CD4-positive, alpha-beta T cell treated with Interferon gamma for 1 hour (primary cell): ENCODE results near the gene SDHAF2.
"Not testable (repeated sequence)": the region's sequence is repeated elsewhere in the genome, so short reads cannot be mapped to it uniquely, and the experiment has no call there.

Source experiments
- DNase-seq: peaks from one replicate; pipeline ENCODE4 v3.0.0-alpha.2; 2020

Gene SDHAF2

DNA sequence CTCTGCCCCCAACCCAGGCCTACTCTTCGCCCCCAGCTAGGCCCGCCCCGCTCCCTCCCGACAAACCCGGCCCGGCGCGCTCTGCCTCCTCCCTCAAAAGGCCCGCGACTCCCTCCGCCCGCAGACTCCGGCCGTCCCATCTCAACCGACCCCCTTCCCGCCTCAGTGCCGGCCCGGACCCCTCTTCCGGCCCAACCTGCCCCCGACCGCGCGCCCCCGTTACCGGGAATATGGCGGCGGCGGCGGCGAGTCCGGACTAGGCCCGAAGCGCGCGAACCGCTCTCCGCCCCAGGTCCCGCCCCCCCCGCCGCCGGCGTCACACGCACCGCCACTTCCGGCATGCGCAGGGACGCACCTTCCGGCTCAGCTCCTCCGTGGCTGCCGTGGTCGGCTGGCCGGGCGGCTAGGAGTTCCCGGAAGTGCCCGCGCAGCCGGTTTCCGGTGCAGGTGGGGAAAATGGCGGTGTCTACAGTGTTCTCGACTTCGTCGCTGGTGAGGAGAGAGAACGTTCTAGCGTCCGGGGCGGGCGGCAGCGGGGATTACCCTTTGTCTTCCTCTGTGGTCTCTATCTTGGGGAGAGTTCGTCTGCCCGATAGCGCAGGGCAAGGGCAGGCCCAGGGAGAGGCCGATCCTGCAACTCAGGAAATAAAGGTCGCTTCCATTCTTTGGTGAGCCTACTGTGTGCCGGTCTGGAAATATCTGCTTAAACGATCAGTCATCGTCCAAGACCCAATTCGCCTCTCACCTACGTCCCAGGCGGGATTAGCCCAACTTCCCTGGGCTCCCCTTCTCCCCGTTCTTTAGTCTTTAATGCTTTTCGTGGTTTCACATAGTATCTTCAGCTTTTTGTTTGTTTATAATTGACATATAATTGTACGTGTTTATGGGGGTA is at the start of gene SDHAF2, which contains the start of gene CPSF7:
SDHAF2 (plus strand) TSS at position 434 of the 892 bp plus-strand sequence; CDS start at position 457, 23 bp downstream.
CPSF7 (minus strand) TSS at position 285 of the 892 bp plus-strand sequence. CDS start 740 bp downstream, outside the sequence.
- peak; percentile 97 for DNase-seq

DNA sequence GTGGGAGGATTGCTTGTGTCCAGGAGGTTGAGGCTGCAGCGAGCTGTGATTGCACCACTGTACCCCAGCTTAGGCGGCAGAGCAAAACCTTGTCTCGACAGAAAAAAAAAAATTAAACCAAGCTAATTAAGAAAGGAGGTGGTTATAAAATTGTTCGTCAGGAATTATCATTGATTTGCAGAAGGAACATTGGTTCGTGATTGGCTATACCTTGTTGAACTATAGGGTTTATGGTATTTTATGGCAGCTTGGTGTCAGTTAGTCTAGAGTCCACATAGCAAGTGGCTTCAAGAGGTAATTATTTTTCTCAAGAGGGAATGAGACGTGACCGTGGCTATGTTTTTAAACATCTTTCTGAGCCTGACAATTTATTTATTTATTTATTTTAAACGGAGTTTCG is 49.0 kb upstream of the SDHAF2 start:
- DNase-seq, result no peak

DNA sequence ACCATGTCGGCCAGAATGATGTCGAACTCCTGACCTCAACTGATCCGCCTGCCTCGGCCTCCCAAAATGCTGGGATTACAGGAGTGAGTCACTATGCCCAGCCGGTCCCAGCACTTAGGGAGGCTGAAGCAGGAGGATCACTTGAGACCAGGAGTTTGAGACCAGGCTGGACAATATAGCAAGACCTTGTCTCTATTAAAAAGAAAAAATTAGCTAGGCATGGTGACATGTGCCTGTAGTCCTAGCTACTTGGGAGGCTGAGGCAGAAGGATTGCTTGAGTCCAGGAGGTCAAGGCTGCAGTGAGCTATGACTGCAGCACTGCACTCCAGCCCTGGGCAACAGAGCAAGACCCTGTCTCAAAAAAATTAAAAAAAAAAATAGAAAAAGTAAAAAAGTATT is 46.1 kb upstream of the SDHAF2 start:
- DNase-seq, result not testable (repeated sequence)

DNA sequence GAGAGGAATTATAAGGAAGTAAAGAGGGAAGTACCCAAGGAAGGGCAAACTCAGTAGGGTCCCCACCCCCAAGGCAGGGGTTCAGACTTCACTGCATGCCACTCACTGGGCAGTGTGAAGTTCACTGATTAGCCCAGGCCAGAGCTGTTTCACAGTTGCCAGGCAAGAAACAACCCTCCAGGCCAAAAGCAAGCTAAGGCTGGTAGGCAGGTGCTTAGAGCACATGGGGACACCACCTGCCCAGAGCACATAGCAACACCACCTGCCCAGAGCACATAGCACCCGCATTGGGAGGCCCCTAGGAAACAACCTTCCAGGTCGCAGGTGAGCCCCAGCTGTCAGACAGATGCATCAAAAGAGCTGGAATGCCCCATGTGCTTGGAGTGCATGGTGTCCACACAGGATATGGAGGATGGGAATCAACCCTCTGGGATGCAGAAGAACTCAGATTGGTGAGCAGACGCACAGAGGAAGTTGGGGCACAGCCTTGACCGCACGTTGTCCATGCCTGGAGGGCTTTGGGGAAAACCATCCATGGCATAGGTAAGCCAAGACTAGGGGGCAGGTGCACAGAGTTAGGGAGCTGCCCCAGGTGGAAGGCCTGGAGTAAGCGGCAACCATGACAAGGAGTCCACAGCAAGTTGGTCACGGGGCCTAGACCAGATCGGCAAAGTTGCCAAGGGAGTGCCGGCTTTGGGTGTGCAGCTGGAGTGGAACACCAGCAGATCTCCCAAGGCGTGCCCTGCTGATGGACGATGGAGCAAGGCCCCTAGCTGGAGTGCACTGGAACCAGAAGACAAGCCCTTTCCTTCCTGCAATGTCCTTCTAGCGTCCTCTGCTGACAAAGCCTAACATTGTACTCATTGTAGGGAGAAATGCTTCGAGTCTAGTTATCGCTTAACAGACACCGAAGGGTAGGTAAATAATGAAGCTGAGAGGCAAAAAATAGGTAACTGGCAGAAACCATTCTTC is 45.4 kb upstream of the SDHAF2 start:
- DNase-seq, result no peak

DNA sequence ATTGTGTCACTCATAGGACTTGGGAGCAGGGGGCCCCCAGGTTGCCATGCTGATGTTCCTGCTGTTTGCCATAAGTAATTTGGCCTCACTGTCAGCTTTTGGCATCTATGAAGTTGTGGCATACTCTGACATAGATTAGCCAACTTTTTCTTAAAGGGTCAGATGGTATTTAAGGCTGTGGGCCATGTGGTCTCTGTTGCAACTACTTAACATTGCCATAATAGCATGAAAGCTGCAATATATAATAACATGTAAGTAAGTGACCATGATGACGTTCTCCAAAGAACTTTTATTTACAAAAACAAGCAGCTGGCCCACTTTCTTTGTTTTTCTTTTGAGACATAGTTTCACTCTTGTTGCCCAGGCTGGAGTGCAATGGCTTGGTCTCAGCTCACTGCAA is 39.8 kb upstream of the SDHAF2 start:
- no peak for DNase-seq

DNA sequence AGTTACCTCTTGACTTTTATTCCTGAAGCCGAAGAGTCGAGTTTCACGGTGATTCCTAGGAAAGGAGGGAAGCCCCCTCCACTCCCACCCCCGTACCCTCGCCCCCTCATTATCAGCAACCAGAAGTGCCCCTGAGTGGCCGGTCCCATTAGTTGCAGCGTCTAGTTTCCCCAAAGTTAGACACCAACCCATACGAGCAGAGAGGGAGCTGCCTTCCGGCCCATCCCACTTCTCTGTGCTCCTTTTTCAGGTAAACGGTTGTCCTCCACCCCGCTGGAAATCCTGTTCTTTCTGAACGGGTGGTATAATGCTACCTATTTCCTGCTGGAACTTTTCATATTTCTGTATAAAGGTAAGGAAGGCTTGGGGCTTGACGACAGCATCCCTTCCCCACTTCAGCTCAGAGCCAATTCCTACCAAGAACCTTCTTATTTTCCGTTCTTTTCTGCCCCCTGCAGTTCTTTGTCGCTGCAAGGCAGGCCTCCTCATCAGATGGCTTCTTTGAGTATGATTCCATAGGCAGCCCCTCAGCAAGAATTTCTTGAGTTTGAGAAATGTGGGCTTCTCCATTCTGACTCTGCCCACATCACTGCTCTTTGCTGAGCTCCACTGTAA is 36.8 kb upstream of the SDHAF2 start:
- DNase-seq, result no peak

DNA sequence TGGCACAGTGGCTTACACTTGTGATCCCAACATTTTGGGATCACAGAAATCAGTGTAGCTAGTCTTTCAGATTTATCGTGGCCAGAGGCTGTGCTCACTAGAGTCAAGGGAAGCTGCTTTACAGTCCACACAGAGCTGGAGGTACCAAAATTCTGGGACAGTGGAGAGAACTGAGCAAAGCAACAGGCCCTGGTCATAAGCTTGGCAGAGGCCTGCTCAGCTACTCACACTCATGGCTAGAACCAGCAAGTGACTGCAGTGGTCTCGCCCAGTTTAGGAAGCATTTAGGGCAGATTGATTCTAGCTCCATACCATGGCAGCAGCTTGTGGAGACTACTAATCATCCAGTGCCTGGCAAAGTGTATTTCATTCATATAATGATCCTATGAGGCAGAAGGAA is 28.8 kb upstream of the SDHAF2 start:
- no peak for DNase-seq

DNA sequence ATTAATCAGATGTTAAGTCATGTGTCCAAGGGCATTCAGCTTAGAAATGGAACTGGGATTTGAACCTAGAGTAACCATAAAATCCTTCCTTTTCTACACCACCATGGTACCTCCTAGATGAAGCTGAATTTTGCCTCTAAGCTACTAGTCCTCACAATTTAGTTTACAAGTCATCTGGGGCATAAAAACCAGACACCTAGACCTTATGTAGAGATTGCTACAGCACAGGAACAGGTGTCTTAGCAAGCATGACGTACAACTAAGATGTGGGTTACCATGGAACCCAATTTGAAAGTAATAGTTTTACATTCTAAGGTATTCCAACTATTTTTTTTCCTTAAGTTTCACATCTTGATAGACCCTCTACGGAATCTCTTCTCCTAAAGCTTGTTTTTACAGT is 28.4 kb upstream of the SDHAF2 start:
- DNase-seq, result no peak

DNA sequence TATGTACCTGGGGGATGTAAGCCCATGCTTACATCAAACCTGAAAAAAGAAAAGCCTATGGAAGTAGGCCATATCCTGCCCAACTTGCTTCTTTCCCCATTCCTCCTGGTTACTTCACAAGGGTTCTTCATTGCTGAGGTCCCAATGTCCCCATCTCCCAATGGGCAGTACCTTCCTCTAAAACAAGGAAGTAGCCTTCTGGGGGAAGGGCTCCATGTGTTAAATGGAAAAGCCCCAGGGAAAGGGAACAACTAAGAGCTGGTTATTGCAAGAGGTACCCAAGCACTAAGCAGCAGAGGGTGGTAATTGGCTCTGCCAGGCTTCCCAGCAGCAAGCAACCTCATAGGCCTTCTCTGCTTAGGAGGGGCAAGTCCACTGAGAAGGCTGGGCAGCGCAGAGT is 26.3 kb upstream of the SDHAF2 start:
- no peak for DNase-seq

DNA sequence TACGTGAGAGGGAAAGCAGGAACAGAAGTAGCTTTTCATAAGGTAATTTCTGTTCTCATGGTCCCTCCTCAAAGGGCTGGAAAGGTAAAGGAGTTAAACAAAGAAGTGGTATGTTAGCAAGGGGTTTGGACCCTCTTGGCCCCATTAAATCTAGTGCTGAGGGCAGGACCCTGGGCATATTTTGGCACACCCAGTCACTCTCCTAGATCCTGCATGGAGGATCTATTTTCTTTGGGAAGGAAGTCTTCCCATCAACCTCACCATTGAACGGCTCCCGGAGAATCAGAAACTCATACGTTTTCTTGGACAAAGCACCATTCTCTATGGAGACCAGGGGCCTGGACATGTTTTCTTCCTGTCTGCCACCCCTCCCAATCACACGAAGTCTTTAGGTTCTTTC is 25.8 kb upstream of the SDHAF2 start:
- no peak for DNase-seq

DNA sequence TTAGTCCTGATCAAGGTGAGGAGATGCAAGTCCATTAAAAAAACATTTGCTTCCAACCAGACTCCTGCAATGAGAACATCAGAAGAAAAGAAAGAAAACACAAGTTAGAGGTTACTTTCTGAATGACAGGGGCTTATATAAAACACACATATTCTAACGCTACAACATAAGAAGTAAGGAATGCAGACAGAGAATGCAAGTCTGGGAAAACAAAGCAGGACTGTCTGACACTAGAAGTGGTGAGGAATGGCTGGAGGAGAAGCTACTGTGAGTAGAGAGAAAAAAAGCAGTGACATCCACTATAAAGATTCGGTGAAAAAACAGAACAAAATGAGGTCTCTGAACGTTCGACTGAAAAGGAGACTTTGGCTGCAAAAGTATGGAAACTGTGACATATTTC is 25.3 kb upstream of the SDHAF2 start:
- no peak for DNase-seq

DNA sequence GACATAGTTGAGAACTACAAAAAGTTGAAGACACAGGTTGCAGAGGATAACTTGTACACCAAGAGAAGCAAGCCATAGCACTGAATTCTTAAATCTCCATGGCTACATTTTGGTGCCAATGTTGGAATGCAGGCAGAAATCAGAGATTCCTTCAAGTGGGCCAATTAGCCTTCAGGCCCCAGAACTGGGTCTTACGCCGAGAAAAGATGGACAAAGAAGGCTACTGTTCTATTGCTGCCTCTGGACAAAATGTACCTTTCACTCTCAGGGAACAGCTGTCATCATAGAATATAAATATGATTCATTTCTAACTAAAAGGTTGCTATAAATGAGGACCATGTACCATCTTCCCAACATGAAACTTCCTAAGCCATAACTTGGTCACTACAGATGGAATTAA is 23.9 kb upstream of the SDHAF2 start:
- no peak for DNase-seq

DNA sequence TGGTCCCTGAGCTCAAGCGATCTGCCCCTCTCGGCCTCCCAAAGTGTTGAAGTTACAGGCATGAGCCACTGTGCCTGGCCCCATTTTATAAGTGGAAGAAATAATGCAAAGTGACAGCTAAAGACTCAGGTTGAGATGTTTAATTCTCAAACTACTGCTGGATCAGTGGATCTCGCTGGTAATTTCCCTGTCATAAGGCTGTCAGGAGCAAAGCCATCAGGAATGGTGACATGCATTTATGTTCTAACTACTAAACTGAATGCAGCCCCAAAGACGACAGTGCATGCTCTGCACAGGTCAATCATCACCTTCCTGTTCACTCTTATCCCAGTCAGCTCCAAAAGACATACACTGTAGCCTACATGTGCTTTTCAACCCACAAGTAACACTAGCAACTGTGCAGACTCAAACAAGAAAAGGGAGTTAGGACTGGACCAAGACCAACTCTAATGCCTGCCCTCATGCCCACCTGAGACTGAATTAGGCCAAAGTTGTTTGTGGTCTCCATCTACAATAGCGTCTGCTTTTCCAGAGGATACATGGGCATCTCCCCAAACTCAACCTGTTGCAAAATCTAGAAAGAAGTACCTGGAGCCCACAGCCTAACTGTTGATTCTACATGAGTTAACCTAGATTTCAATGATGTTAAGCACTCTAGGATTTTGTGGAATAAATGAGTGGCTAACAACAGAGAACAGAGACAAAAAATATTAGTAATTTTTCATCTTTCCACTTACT is 22.8 kb upstream of the SDHAF2 start:
- no peak for DNase-seq

DNA sequence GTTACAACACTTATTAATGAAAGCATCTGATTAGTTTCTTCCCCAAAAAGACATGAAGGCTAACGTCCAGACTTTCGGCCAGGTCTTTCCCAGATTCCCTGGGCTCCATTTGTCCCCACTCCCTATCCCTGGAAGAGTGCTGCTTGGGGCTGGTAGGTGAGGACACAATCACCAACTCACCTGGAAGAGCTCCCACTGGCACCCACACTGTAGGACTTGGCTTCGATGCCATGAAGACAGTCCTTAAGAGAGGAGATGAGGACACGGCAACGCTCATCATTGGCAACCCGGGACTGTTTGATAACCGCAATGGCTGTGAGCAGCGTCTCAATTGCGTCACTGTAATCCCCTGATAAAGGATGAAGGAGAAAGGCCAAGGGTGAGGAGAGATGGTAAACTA is 18.3 kb upstream of the SDHAF2 start:
- DNase-seq, result no peak

DNA sequence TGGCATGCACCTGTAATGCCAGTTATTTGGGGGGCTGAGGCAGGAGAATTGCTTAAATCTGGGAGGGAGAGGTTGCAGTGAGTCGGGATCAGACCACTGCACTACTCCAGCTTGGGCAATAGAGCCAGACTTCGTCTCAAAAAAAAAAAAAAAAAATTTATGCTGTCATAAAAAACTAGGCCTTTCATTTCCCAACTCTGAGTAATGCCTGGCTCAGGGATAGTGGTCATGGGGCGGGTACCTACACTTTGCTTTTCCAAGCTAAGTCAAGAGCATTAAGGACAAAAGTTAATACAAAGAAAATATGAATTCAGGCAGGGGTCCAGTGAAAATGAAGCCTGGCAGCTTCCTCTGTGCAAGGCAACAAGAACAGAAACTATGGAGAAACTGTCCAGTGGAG is 16.4 kb upstream of the SDHAF2 start:
- DNase-seq, result no peak

DNA sequence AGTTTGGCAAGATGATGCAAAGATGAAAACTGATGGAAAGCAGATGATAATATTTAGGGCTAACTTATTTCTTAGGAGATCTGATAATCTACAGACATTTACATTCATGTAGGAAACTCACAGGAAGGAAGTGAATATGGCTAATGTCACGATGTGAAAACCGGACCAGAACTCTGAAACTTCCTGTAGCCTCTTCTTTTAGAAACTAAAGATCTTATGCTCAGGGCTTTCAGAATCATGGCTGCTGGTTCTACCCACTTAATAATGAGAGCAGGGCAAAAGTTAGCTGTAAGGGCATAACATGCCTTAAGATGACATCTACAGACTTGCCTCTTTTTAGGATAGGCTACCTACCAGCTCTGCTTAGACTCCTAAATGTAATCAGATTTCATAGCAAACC is 15.4 kb upstream of the SDHAF2 start:
- no peak for DNase-seq

DNA sequence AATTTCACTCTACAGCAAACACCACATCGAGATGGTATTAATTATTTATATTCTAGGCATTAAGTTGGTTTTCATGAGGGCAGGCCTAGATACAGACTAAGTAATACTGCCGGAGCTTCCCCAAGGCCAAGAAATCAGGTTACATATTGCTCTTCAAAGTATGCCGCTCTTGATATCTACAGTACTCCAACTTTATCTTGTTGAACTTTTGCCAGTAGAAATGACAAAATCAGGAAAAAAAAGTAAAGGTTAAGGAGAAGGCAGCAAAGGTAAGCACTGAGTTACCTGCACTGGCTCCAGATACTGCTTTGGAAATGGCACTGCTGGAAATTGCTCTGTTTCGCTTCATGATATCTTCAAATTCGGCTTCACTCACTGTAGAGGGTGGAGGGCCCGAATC is 14.5 kb upstream of the SDHAF2 start:
- DNase-seq, result no peak

DNA sequence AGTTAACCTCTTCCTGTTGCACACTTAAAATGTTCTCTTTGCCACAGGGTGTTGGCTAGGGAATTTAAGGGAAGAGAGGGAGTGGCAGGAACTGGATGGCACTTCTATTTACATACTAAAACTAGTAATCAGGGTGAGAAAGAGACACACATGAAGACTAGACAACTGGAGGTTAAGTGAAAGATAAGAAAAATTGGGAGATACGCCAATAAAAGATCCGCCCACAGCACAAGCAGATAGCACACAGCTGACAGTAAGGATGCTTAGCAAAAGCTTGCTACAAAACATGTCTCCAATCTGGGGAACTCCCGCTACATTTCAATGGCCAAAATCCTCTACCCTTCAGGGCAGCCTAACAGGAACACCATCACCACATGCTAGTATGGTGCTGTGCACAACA is 13.0 kb upstream of the SDHAF2 start:
- no peak for DNase-seq

DNA sequence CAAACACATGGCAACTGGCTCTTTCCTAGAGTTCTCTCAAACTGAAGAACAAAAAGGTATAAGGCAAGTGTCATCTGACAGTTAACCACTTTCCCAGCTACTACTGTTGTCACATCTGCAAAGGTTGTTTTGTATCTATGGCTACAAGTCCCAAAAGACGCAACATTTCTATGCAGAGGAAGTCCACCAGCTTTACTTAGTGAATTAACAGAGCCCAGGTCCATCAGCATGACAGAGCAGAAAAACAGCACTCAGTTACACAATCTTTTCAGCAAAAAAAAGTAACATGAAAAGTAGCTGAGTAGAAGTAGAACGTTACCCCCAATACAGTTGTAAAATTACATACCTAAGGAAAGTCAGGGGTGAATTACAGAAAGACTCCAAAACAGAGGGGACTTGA is 12.3 kb upstream of the SDHAF2 start:
- DNase-seq, result peak; percentile 18

DNA sequence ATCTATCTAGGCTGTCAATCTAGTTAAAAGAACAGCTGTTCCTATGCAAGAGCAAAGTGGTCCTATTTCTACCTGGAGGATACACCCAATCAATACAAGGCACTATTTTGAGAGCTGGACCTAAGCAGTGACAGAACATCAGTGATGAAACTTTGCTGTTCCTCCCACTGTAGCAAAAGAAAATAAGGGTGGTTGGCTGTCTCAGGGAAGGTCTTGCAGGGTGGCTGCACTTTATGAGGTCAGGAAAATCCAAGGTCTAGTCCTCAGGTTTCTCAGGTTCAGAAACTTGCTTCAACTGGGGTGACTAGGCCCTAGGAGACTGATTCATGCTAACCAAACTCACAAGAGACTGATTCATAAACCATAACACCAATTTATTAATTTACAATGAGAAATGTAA is 11.8 kb upstream of the SDHAF2 start:
- DNase-seq, result no peak

DNA sequence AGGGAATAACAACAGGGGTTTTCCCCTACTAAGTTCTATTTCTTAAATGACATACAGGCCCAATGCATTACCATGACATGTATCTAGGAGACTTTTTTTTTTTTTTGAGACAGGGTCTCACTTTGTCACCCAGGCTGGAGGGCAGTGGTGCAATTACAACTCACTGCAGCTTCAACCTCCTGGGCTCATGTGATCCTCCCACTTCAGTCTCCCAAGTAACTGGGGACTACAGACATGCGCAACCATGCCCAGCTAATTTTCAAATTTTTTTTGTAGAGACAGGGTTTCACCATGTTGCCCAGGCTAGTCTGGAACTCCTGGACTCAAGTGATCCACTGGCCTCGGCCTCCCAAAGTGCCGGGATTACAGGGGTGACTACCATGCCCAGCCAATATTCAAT is 7.7 kb upstream of the SDHAF2 start:
- no peak for DNase-seq

DNA sequence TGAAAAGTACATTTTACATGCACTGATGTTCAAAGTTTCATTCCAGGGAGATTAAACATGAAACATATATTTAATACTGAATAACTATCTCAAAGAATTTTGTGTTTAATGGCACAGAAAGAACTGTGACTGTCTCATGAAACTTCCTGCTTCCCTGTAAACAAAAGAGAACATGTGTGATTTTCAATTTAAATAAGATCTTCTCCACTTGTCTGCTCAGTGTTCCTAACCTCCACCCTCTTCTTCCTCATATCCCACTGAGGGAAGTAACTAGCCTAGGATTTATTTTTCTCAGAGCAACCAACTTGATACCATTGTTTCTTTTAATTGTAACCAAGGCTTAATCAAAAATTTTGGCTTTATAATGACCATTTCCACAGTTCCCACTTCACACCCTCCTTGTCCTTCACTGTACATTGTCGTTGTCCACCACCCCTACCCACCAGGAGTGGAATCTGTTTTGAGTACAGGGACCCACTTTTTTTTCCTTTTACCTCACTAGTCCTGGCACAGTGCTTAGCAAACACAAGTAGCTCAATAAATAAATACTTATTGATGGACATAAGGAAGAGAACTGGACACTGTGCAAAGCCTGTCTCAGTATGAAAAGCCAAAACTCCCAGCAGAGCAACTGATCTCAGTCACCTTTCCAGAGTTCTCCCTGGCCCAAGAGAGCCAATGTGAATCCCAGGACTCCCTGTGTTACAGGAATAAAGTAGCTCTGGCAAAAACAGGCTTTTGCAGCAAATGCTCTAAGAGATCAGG is 4.4 kb upstream of the SDHAF2 start:
- DNase-seq, result no peak
